GM12801 (cell line): ENCODE results near the gene THBD.

Source experiments
- TF ChIP-seq, protein P1 (sequence below): IDR thresholded peaks from one replicate; pipeline ENCODE4 v1.5.1; 2011; ENCODE audit warnings: control low read depth; ENCODE audit not compliant: insufficient read length; ENCODE audit errors: extremely low read depth

The THBD gene

DNA sequence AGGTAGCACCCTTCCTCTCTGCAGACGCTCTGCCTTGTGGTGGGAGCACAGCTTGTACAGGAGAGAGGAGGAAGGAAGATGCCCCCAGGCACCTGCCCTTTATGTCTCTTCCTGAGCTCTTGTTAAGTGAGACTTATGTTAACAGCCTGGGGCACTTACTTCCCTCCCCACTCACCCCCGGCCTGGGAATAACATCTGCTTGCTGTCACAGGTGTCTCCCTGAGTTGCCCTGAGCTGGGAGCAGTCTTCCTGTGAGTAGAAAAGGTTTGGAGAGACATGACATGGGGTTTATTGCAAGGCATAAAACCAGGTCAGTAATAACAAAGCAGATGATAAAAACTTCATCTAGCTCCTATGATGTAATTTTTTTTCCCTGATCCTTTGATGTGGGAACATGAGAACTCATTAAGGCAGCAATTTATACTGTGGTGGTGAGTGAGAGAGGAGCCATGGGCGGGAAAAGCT is 12.4 kb downstream of the THBD start:
- TF ChIP-seq, protein P1, sequence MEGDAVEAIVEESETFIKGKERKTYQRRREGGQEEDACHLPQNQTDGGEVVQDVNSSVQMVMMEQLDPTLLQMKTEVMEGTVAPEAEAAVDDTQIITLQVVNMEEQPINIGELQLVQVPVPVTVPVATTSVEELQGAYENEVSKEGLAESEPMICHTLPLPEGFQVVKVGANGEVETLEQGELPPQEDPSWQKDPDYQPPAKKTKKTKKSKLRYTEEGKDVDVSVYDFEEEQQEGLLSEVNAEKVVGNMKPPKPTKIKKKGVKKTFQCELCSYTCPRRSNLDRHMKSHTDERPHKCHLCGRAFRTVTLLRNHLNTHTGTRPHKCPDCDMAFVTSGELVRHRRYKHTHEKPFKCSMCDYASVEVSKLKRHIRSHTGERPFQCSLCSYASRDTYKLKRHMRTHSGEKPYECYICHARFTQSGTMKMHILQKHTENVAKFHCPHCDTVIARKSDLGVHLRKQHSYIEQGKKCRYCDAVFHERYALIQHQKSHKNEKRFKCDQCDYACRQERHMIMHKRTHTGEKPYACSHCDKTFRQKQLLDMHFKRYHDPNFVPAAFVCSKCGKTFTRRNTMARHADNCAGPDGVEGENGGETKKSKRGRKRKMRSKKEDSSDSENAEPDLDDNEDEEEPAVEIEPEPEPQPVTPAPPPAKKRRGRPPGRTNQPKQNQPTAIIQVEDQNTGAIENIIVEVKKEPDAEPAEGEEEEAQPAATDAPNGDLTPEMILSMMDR, result no peak

DNA sequence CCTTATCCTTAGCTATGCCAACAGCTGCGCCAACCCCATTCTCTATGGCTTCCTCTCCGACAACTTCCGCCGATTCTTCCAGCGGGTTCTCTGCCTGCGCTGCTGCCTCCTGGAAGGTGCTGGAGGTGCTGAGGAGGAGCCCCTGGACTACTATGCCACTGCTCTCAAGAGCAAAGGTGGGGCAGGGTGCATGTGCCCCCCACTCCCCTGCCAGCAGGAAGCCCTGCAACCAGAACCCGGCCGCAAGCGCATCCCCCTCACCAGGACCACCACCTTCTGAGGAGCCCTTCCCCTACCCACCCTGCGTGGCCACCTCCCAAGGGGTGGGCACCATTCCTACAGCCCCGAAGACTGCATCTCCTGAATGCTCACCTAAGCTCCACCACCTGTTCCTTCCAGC is 13.1 kb downstream of the THBD start:
- TF ChIP-seq, protein P1, result no peak

DNA sequence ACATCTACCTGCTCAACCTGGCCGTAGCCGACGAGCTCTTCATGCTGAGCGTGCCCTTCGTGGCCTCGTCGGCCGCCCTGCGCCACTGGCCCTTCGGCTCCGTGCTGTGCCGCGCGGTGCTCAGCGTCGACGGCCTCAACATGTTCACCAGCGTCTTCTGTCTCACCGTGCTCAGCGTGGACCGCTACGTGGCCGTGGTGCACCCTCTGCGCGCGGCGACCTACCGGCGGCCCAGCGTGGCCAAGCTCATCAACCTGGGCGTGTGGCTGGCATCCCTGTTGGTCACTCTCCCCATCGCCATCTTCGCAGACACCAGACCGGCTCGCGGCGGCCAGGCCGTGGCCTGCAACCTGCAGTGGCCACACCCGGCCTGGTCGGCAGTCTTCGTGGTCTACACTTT is 13.7 kb downstream of the THBD start:
- TF ChIP-seq, protein P1, result no peak

DNA sequence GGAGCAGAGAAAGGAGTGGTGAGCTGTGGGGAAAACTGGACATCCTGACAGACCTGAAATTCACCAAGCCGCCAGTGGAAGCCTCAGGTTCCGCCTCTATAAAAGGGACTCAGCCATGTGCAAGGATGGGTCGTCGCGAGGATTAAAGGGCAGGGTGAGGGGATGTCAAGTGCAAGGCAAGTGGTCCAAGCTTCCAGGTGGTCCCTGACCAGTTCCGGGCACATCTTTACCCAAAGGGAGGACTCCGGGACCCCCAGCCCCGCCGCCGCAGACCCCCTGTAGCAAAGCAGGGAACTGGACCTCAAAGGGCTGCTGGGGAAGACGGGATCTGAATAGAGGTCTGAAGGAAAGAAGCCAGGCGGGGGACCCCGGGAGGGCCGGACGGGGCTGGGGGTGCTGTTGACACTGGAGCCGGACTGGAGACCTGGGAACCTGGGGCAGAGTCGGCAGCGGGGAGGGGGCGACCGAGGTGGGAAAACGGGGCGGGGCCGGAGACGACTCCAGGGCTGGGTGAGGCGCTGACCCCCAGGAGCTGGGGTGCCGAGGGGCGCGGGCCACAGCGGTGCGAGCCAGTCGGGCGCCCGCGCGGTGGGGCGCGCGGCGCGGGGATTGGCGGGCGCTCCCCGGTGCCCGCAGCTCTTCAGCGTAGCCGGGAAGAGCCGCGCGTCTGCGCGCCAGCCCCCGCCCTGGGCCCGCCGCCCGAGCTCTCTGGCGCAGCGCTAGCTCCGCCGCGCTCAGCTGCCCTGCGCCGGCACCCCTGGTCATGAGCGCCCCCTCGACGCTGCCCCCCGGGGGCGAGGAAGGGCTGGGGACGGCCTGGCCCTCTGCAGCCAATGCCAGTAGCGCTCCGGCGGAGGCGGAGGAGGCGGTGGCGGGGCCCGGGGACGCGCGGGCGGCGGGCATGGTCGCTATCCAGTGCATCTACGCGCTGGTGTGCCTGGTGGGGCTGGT is 14.5 kb downstream of the THBD start, which contains the start of gene SSTR4:
SSTR4 (plus strand) TSS at position 592 of the 951 bp plus-strand sequence; CDS start at position 764, 172 bp downstream.
- TF ChIP-seq, protein P1, result no peak

DNA sequence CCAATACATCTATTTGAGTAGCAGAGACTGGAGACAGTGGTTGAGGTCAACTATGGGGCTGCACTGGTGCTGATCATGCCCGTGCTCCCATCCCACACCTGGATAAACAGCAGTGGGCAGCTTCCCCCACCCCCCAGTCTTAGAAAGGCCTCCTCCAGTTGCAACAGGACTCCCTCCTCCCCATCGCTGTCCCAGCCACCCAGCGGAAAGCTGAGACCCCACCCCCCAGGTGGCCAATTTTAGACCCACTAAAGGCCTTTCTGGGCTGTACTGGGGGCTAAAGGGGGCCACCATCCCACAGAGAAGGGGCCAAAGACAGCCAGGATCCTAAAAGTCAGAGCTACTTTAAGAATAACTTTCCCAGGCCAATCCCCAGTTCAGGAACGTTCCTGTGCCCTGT is 15.6 kb downstream of the THBD start:
- TF ChIP-seq, protein P1, result no peak

DNA sequence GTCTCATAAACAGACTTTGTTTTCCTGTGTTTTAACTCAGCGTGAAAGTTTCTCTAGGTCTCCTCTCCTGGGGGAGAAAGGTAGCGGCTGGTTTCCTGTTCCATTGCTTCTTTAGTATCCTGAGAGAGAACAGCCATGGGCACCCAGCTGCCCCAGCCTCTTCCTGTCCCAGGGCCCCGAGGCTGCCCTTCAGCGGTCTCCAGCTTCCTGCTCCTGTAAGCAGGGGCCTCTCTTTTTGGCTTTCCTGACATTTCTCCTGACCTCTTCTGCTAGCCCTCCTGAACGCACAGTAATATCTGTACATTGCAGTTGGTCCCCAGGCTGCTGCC is 16.8 kb downstream of the THBD start:
- TF ChIP-seq, protein P1, result no peak

DNA sequence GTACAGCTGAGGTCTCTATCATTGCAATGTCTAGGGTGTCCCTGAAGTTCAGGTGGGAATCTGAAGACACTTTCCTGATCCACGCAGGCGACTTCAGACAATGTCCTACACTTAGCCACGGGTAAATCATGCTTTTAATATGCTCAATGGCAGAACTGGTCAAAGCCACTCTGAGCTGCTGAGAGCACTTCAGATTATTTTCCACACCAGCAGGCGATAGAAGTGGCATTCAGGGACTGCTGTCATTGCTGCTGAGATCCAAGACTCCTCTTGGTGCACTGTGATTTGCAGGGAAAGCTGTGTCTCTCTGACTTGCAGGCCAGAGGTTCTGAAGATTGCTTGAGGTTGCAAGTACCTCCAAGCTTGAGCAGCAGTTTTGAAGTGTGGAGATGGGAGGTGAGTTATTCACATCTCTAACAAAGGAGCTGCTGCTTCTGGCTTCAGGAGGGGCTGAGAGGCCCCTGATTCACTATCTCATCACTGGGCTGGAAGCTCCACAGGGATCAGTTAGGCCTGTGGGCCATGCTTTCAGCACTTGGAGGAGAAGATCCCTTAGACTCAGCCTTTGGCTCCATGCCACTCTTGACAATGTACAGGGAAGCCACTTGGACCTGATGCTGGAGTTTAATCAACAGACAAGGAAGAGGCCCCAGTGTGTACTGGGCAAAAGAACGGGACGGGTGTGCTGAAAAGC is 17.3 kb downstream of the THBD start:
- TF ChIP-seq, protein P1, result no peak
